ENCODE results near the gene TNFRSF18. TPM values are rescaled to one million over a fixed set of nuclear protein-coding genes. Genes with fewer than 3 reads are reported as not detected.

The TNFRSF18 gene
- polyA plus RNA-seq, 1 donor (not counting 4 experiments of a cell fraction or from before 2014, with no cell fraction given): 0.21 TPM

DNA sequence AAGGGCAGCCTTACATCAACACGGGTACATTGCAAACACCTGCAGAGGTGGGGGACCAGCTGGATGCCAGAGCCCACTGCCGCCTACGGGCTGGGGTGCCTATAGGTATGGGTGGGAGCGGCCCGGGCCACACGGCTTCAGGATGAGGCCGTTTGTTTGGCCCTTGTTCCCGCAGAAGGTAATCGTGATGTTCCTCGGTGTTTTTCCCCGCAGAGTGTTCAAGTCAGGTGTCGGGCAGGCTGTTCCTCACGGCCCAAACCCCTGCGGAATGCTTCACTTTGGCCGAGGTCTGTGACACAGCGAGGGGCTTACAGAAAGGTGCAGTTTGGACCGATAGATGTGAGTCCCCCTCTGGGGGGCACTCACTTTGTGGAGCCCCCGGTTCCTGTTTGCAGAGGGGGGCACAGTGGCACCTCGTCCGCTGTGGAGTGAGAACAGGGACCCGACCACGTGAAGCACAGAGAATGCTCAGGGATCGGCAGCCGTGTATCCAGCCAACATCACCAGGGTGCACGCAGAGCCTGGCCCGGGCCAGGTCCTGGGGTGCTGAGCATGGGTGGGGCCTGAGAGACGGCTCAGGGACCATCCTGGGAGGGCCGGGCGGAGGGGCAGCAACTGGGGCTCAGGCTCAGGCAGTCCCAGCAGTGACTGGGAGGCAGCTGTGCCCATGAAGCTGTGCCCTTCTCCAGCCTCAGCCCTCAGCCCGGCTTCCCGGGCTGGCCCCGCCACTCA, 33.2 kb downstream of the TNFRSF18 start:
- no peaks in the 10 kb centered on the region for H3K27me3 ChIP-seq (ENCODE audit: control insufficient read depth, extremely low read depth, insufficient read depth, low read length)
- TF ChIP-seq, protein P1, sequence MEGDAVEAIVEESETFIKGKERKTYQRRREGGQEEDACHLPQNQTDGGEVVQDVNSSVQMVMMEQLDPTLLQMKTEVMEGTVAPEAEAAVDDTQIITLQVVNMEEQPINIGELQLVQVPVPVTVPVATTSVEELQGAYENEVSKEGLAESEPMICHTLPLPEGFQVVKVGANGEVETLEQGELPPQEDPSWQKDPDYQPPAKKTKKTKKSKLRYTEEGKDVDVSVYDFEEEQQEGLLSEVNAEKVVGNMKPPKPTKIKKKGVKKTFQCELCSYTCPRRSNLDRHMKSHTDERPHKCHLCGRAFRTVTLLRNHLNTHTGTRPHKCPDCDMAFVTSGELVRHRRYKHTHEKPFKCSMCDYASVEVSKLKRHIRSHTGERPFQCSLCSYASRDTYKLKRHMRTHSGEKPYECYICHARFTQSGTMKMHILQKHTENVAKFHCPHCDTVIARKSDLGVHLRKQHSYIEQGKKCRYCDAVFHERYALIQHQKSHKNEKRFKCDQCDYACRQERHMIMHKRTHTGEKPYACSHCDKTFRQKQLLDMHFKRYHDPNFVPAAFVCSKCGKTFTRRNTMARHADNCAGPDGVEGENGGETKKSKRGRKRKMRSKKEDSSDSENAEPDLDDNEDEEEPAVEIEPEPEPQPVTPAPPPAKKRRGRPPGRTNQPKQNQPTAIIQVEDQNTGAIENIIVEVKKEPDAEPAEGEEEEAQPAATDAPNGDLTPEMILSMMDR (optimal IDR thresholded peaks at IDR 0.05 in 1 of 3, IDR thresholded peaks at IDR 0.05 in 1 of 3, conservative IDR thresholded peaks at IDR 0.05 in 1 of 3; ENCODE audit: extremely low read depth in 1 of 3, insufficient read depth in 2 of 3, low read length in 3 of 3): no peak
- TF ChIP-seq EZH2 (IDR thresholded peaks at IDR 0.05; ENCODE audit: low read length): no peak
- no peak for FAIRE-seq

DNA sequence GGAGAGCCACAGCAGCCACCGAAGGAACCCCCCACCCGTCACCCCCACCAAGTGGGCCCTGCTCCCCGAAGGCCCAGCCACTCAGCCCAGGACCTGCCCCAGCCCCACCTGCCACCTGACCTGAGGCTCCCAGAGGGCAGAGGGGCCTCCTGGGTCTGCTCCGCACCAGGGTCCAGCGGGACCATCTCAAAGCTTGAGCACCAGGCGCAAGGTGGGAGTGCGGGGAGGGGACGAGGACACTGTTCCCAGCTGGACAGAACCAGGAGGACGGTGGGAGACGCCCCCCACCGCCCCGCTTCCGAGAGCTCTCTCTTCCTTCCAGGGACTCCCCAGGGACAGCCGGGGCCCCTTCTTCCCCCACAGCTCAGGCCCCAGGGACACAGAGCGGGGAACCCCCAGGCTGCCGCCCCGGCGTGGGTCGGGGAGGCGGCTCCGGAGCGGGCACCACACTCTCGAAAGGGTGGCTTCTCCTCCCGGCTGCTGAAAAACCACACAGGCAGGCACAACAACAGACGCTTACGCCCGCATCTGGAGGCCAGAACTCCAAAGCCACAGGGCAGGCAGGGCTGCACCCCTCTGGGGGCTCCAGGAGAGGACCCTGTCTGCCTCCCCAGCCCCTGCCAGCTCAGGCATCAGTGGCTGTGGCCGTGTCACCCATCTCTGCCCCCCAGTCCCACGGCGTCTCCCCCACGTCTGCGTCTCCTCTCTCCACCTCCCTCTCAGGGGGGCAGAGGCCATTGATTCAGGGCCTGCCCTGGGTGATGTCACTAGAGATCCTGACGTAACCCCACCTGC, 34.6 kb downstream of the TNFRSF18 start:
- FAIRE-seq (no peak), DNase-seq (ENCODE audit: low read depth, low spot score) (no peak)
- Histone ChIP-seq H3K4me1 (ENCODE audit: control insufficient read depth, extremely low read depth, insufficient read depth, low read length) (no peaks in the 10 kb centered on the region), H3K27ac (ENCODE audit: control insufficient read depth, insufficient read depth, low read length) (no peak overlapping the region), H3K4me2 (ENCODE audit: control insufficient read depth, extremely low read depth, insufficient read depth, low read depth, low read length) (no peak overlapping the region), H4K20me1 (ENCODE audit: control insufficient read depth, extremely low read depth, insufficient read depth, low read length) (peaks cover 3% of the 10 kb centered on the region), H3K9me1 (ENCODE audit: control insufficient read depth, extremely low read depth, insufficient read depth, low read length) (no peaks in the 10 kb centered on the region), H3K4me3 (ENCODE audit: control insufficient read depth in 2 of 3, extremely low read depth in 1 of 3, insufficient read depth in 2 of 3, low read depth in 1 of 3, low read length in 3 of 3) (no peak overlapping the region), H3K36me3 (ENCODE audit: control insufficient read depth in 2 of 2, extremely low read depth in 1 of 2, insufficient read depth in 2 of 2, low read length in 2 of 2) (peaks cover 0 to 7% of the 10 kb centered on the region in 2 experiments), H3K27me3 (ENCODE audit: control insufficient read depth, extremely low read depth, insufficient read depth, low read length) (no peaks in the 10 kb centered on the region), H2AFZ (ENCODE audit: control insufficient read depth, low read length) (no peak overlapping the region), H3K9me3 (ENCODE audit: control insufficient read depth, low read depth, low read length) (no peaks in the 10 kb centered on the region), H3K9ac (ENCODE audit: control insufficient read depth, extremely low read depth, insufficient read depth, low read length) (no peak overlapping the region), H3K79me2 (ENCODE audit: control insufficient read depth, insufficient read depth, low read length) (peaks cover 17% of the 10 kb centered on the region)
- dilution Hi-C loops (cut with MboI; ENCODE audit: extremely low pct_ligation_motif_present, low sequenced_read_pairs): no loop called here
- no peak for TF ChIP-seq EZH2 (IDR thresholded peaks at IDR 0.05; ENCODE audit: low read length)
- TF ChIP-seq, protein P1 (optimal IDR thresholded peaks at IDR 0.05 in 1 of 3, IDR thresholded peaks at IDR 0.05 in 1 of 3, conservative IDR thresholded peaks at IDR 0.05 in 1 of 3; ENCODE audit: extremely low read depth in 1 of 3, insufficient read depth in 2 of 3, low read length in 3 of 3): no peak

More for the DNA sequence above, 33.2 kb downstream of the TNFRSF18 start:
- H3K9ac ChIP-seq (ENCODE audit: control insufficient read depth, extremely low read depth, insufficient read depth, low read length): no peak overlapping the region
- peaks cover 0 to 5% of the 10 kb centered on the region in 2 experiments for H3K36me3 ChIP-seq (ENCODE audit: control insufficient read depth in 2 of 2, extremely low read depth in 1 of 2, insufficient read depth in 2 of 2, low read length in 2 of 2)
- peaks cover 3% of the 10 kb centered on the region for H3K79me2 ChIP-seq (ENCODE audit: control insufficient read depth, insufficient read depth, low read length)
- no peak overlapping the region for H2AFZ ChIP-seq (ENCODE audit: control insufficient read depth, low read length)
- H3K4me1 ChIP-seq (ENCODE audit: control insufficient read depth, extremely low read depth, insufficient read depth, low read length): no peaks in the 10 kb centered on the region
- H3K4me3 ChIP-seq (ENCODE audit: control insufficient read depth in 2 of 3, extremely low read depth in 1 of 3, insufficient read depth in 2 of 3, low read depth in 1 of 3, low read length in 3 of 3): no peak overlapping the region
- no peaks in the 10 kb centered on the region for H3K9me1 ChIP-seq (ENCODE audit: control insufficient read depth, extremely low read depth, insufficient read depth, low read length)
- dilution Hi-C loops (cut with MboI; ENCODE audit: extremely low pct_ligation_motif_present, low sequenced_read_pairs): no loop called here
- DNase-seq (ENCODE audit: low read depth, low spot score): no peak
- H3K27ac ChIP-seq (ENCODE audit: control insufficient read depth, insufficient read depth, low read length): no peak overlapping the region
- H3K9me3 ChIP-seq (ENCODE audit: control insufficient read depth, low read depth, low read length): no peaks in the 10 kb centered on the region
- no peaks in the 10 kb centered on the region for H4K20me1 ChIP-seq (ENCODE audit: control insufficient read depth, extremely low read depth, insufficient read depth, low read length)
- no peak overlapping the region for H3K4me2 ChIP-seq (ENCODE audit: control insufficient read depth, extremely low read depth, insufficient read depth, low read depth, low read length)

Data from keratinocyte (primary cell).